Endodermal cell (in vitro differentiated cells): ENCODE data around the gene WDR76. TPM values are rescaled to one million over a fixed set of nuclear protein-coding genes. Genes with fewer than 3 reads are reported as not detected.
"Not testable (repeated sequence)": the region's sequence is repeated elsewhere in the genome, so short reads cannot be mapped to it uniquely, and the experiment has no call there.

Experiments
- DNase-seq: peaks from one replicate; pipeline ENCODE4 v3.0.0-alpha.2; 2017
- H3K27ac ChIP-seq: 2 replicates; pipeline ENCODE4 v1.5.1; 2013; ENCODE audit warnings: mild to moderate bottlenecking, low read depth, low read length, moderate library complexity
- H3K27me3 ChIP-seq: 2 replicates; pipeline ENCODE4 v1.6.1; 2013; ENCODE audit warnings: mild to moderate bottlenecking, low read length, moderate library complexity; ENCODE audit not compliant: insufficient read depth, control insufficient read depth, poor library complexity, severe bottlenecking
- H3K36me3 ChIP-seq: 2 replicates; pipeline ENCODE4 v1.7.0; 2013; ENCODE audit warnings: mild to moderate bottlenecking, low read length, moderate library complexity; ENCODE audit not compliant: control insufficient read depth, insufficient read depth
- H3K4me1 ChIP-seq: one replicate; pipeline ENCODE4 v1.7.0; 2013; ENCODE audit warnings: low read length; ENCODE audit not compliant: control insufficient read depth, insufficient read depth
- H3K4me3 ChIP-seq: 2 replicates; pipeline ENCODE4 v1.5.1; 2013; ENCODE audit warnings: mild to moderate bottlenecking, low read length, moderate library complexity
- H3K9ac ChIP-seq: 2 replicates; pipeline ENCODE4 v1.6.1; 2013; ENCODE audit warnings: mild to moderate bottlenecking, low read length, moderate library complexity; ENCODE audit not compliant: poor library complexity, severe bottlenecking; ENCODE audit errors: extremely low read depth
- H3K9me3 ChIP-seq: 2 replicates; pipeline ENCODE4 v1.6.1; 2013; ENCODE audit warnings: mild to moderate bottlenecking, low read length, moderate library complexity; ENCODE audit not compliant: control insufficient read depth
- H3K27ac Mint-ChIP-seq: 2 replicates; pipeline ENCODE4 v1.8.0; 2020; ENCODE audit warnings: mixed read lengths
- H3K27me3 Mint-ChIP-seq: 2 replicates; pipeline ENCODE4 v1.8.0; 2021; ENCODE audit warnings: mild to moderate bottlenecking, mixed read lengths; ENCODE audit not compliant: insufficient read depth
- H3K36me3 Mint-ChIP-seq: 2 replicates; pipeline ENCODE4 v1.8.0; 2020; ENCODE audit warnings: low read depth, mixed read lengths
- H3K4me1 Mint-ChIP-seq: 2 replicates; pipeline ENCODE4 v1.8.0; 2020; ENCODE audit warnings: mixed read lengths
- H3K4me3 Mint-ChIP-seq: 2 replicates; pipeline ENCODE4 v1.8.0; 2020; ENCODE audit warnings: mild to moderate bottlenecking, moderate library complexity, mixed read lengths
- H3K9me3 Mint-ChIP-seq: 2 replicates; pipeline ENCODE4 v1.8.0; 2020; ENCODE audit warnings: mild to moderate bottlenecking, mixed read lengths
- CTCF ChIP-seq: fragments of 200-600 bp; sonication (generic); conservative IDR thresholded peaks from 2 replicates; pipeline ENCODE4 v1.5.0; 2021; ENCODE audit warnings: antibody characterized with exemption, mild to moderate bottlenecking
- WGBS, 2 experiments: methylation state at CpG; one replicate each; pipeline versions ENCODE4 v1.1.5 to v1.1.7; 2013; ENCODE audit warnings: missing lambda C conversion rate in 2 of 2, mixed read lengths in 1 of 2; ENCODE audit not compliant: insufficient coverage in 1 of 2, insufficient read length in 1 of 2; 5-methylcytosine and 5-hydroxymethylcytosine counted together
- total RNA-seq, 2 donors: library from RNA; stranded (reverse); fragmentation: NEBNext Ultra II Directional in 1 of 2; extraction: Animal tissue kit (Norgen Biotek cat#: 25700) in 1 of 2; gene quantifications; 2 replicates in 1 of 2; 3 replicates in 1 of 2; pipeline ENCODE4 v1.2.1, GENCODE V29; 2021

The WDR76 gene
- total RNA-seq, 2 donors from 2014 or later: 22.6 to 34.4 TPM

GRCh38 chr15:43799945-43800285, 26.9 kb upstream of the WDR76 start, which contains the start of gene SERINC4:
Gene SERINC4, minus strand, starts transcription at chr15:43800220. Its CDS starts 234 bp downstream, at chr15:43799986.
- H3K27ac ChIP-seq: peak within 1 kb of the TSS; percentile 47
- peak within 1 kb of the TSS; percentile 87 for H3K4me3 Mint-ChIP-seq
- H3K4me3 ChIP-seq: peak within 1 kb of the TSS; percentile 93
- H3K27me3 ChIP-seq: no peaks in the 10 kb centered on the region
- peak within 1 kb of the TSS; percentile 98 for H3K27ac Mint-ChIP-seq
- H3K4me1 ChIP-seq: peaks cover 21% of the 10 kb centered on the region
- peaks cover 46% of the 10 kb centered on the region for H3K4me1 Mint-ChIP-seq
- no peak for DNase-seq
- no peaks in the 10 kb centered on the region for H3K9me3 ChIP-seq
- H3K36me3 ChIP-seq: peaks cover 62% of the 10 kb centered on the region
- no peaks in the 10 kb centered on the region for H3K27me3 Mint-ChIP-seq
- no peaks in the 10 kb centered on the region for H3K9me3 Mint-ChIP-seq
- 96 to 98% methylated on average over 6 to 8 of the region's 8 CpGs for WGBS, 2 experiments
- TF ChIP-seq CTCF: no peak
- H3K9ac ChIP-seq: peak within 1 kb of the TSS; percentile 75
- H3K36me3 Mint-ChIP-seq: peaks cover 45% of the 10 kb centered on the region

- peak; percentile 95 for DNase-seq
- Histone ChIP-seq H3K27me3 (no peaks in the 10 kb centered on the region), H3K4me3 (peak within 1 kb of the TSS; percentile 93), H3K9ac (peak within 1 kb of the TSS; percentile 75), H3K27ac (peak within 1 kb of the TSS; percentile 47), H3K9me3 (no peaks in the 10 kb centered on the region), H3K36me3 (peaks cover 62% of the 10 kb centered on the region), H3K4me1 (peaks cover 15% of the 10 kb centered on the region)
- TF ChIP-seq CTCF: no peak
- H3K4me1 Mint-ChIP-seq: peaks cover 40% of the 10 kb centered on the region
- WGBS, 2 experiments: 7 to 10% methylated on average over 26 to 44 of the region's 44 CpGs
- H3K4me3 Mint-ChIP-seq: peak within 1 kb of the TSS; percentile 87
- H3K9me3 Mint-ChIP-seq: no peaks in the 10 kb centered on the region
- H3K36me3 Mint-ChIP-seq: peaks cover 45% of the 10 kb centered on the region
- peak within 1 kb of the TSS; percentile 98 for H3K27ac Mint-ChIP-seq
- H3K27me3 Mint-ChIP-seq: no peaks in the 10 kb centered on the region
These were observed 26.3 kb upstream of the WDR76 start, which contains the start of gene HYPK for GRCh38 chr15:43800286-43801141. Gene HYPK, plus strand, starts transcription at chr15:43800599. Its CDS starts 24 bp downstream, at chr15:43800623.

GRCh38 chr15:43802676-43803075, 24.1 kb upstream of the WDR76 start:
- Histone ChIP-seq H3K36me3 (peaks cover 63% of the 10 kb centered on the region), H3K4me1 (peaks cover 11% of the 10 kb centered on the region)
- H3K9me3 Mint-ChIP-seq, H3K27ac Mint-ChIP-seq, H3K4me3 ChIP-seq, H3K4me3 Mint-ChIP-seq, H3K27ac ChIP-seq, H3K9ac ChIP-seq, H3K27me3 ChIP-seq, DNase-seq, H3K9me3 ChIP-seq, H3K27me3 Mint-ChIP-seq: not testable (repeated sequence)
- Mint-ChIP-seq H3K4me1 (peaks cover 28% of the 10 kb centered on the region), H3K36me3 (peaks cover 49% of the 10 kb centered on the region)
- WGBS, 2 experiments: 90 to 97% methylated on average over 4 to 5 of the region's 7 CpGs
